ENCODE data around the gene S100P. TPM values are rescaled to one million over a fixed set of nuclear protein-coding genes. Genes with fewer than 3 reads are reported as not detected.

S100P gene
- polyA plus RNA-seq, 1 donor = 5.0 TPM

- Histone ChIP-seq H3K9me3 (ENCODE audit: control insufficient read depth, low read depth, low read length) (no peaks in the 10 kb centered on the region), H3K27ac (ENCODE audit: low read length) (no peak overlapping the region), H3K4me3 (ENCODE audit: low read length) (no peak overlapping the region), H3K27me3 (ENCODE audit: control insufficient read depth, insufficient read depth, low read length) (no peaks in the 10 kb centered on the region), H3K36me3 (ENCODE audit: control insufficient read depth, insufficient read depth, low read length) (no peaks in the 10 kb centered on the region), H3K4me1 (ENCODE audit: control insufficient read depth, insufficient read depth, low read length) (no peaks in the 10 kb centered on the region)
- DNase-seq = no peak
- WGBS (ENCODE audit: insufficient coverage, low lambda C conversion rate) = no CpG with 5 or more reads among the region's 21 CpGs
These were observed 39.0 kb downstream of the S100P start for GRCh38 chr4:6732441-6733357.

DNA sequence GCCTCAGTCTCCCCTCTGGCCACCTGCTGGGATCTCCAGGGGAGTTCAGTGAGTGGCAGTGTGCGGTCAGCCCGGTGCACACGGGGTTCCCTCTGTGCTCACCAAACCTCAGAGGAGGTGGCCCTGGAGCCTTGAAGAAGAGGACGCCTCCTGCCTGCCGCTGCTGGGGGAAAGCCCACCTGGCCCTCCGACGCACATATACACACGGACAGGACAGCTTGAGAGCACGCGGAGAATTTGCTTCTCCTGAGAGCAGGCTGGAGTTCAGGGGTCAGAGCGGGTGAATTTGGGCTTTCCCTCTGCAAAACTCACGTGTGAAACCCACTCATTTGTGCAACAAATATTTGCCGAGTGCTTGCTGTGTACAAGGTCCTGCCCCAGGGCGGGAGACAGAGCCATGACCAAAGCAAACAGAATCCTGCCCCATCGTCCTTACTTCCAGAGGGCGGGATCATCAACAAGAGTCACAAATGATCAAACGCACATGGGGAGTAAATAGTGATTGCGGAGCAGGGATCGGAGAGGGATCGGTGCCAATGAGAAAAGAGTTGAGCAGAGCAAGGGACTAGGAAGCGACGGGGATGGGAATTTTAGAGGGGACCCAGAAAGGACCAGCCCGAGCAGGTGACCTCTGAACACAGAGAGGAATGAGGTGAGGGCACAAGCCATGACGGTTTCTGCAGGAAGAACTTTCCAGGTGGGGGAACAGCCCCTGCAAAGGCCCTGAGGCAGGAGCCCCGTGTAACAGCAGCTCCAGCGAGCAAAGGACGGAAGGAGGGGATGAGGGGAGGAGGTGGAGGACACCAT lies 39.9 kb downstream of the S100P start:
- H3K27ac ChIP-seq (ENCODE audit: low read length) = no peak overlapping the region

GRCh38 chr4:6734165-6734786 lies 40.6 kb downstream of the S100P start:
- H3K36me3 ChIP-seq (ENCODE audit: control insufficient read depth, insufficient read depth, low read length) = no peaks in the 10 kb centered on the region
- no peaks in the 10 kb centered on the region for H3K27me3 ChIP-seq (ENCODE audit: control insufficient read depth, insufficient read depth, low read length)
- no peak overlapping the region for H3K27ac ChIP-seq (ENCODE audit: low read length)
- no peak for DNase-seq
- H3K4me1 ChIP-seq (ENCODE audit: control insufficient read depth, insufficient read depth, low read length) = no peaks in the 10 kb centered on the region
- H3K9me3 ChIP-seq (ENCODE audit: control insufficient read depth, low read depth, low read length) = no peaks in the 10 kb centered on the region
- no CpG with 5 or more reads among the region's 16 CpGs for WGBS (ENCODE audit: insufficient coverage, low lambda C conversion rate)
- H3K4me3 ChIP-seq (ENCODE audit: low read length) = no peak overlapping the region

More for the DNA sequence above, 39.9 kb downstream of the S100P start:
- H3K36me3 ChIP-seq (ENCODE audit: control insufficient read depth, insufficient read depth, low read length) = no peaks in the 10 kb centered on the region
- no peak overlapping the region for H3K4me3 ChIP-seq (ENCODE audit: low read length)
- no peak for DNase-seq
- H3K4me1 ChIP-seq (ENCODE audit: control insufficient read depth, insufficient read depth, low read length) = no peaks in the 10 kb centered on the region
- no peaks in the 10 kb centered on the region for H3K27me3 ChIP-seq (ENCODE audit: control insufficient read depth, insufficient read depth, low read length)
- 30% methylated on average over 4 of the region's 27 CpGs for WGBS (ENCODE audit: insufficient coverage, low lambda C conversion rate)
- H3K9me3 ChIP-seq (ENCODE audit: control insufficient read depth, low read depth, low read length) = no peaks in the 10 kb centered on the region

- Histone ChIP-seq H3K36me3 (ENCODE audit: control insufficient read depth, insufficient read depth, low read length) (no peaks in the 10 kb centered on the region), H3K9me3 (ENCODE audit: control insufficient read depth, low read depth, low read length) (peaks cover 3% of the 10 kb centered on the region), H3K4me1 (ENCODE audit: control insufficient read depth, insufficient read depth, low read length) (no peaks in the 10 kb centered on the region), H3K4me3 (ENCODE audit: low read length) (no peak overlapping the region), H3K27ac (ENCODE audit: low read length) (no peak overlapping the region), H3K27me3 (ENCODE audit: control insufficient read depth, insufficient read depth, low read length) (no peaks in the 10 kb centered on the region)
- 100% methylated on average over 1 of the region's 4 CpGs for WGBS (ENCODE audit: insufficient coverage, low lambda C conversion rate)
- no peak for DNase-seq
These were observed 46.2 kb downstream of the S100P start for GRCh38 chr4:6739920-6740319.

DNA sequence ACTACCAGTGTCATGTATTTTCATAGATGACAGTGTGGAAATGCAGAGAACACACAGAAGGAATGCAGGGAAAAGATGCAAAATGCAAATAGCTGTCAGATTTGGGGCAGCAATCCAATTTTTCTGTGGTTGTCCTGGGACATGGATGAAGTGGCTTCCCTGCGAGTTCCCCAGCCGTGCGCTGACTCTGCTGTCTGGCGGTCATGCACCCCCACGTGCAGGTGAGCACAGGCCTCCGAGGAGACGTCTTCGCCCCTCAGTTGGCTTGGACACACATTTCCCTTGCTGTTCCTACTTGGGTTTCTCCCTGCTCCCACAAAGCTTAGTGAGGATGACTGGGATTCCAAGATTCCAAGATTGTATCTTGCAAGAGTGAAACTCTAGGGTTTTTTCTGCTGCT lies 46.7 kb downstream of the S100P start:
- H3K27me3 ChIP-seq (ENCODE audit: control insufficient read depth, insufficient read depth, low read length) = no peaks in the 10 kb centered on the region
- no peak overlapping the region for H3K27ac ChIP-seq (ENCODE audit: low read length)
- DNase-seq = no peak
- no peaks in the 10 kb centered on the region for H3K36me3 ChIP-seq (ENCODE audit: control insufficient read depth, insufficient read depth, low read length)
- peaks cover 3% of the 10 kb centered on the region for H3K9me3 ChIP-seq (ENCODE audit: control insufficient read depth, low read depth, low read length)
- no peak overlapping the region for H3K4me3 ChIP-seq (ENCODE audit: low read length)
- no CpG with 5 or more reads among the region's 8 CpGs for WGBS (ENCODE audit: insufficient coverage, low lambda C conversion rate)
- no peaks in the 10 kb centered on the region for H3K4me1 ChIP-seq (ENCODE audit: control insufficient read depth, insufficient read depth, low read length)

GRCh38 chr4:6742507-6742906 lies 48.8 kb downstream of the S100P start:
- DNase-seq = no peak
- Histone ChIP-seq H3K4me3 (ENCODE audit: low read length) (no peak overlapping the region), H3K27me3 (ENCODE audit: control insufficient read depth, insufficient read depth, low read length) (no peaks in the 10 kb centered on the region), H3K36me3 (ENCODE audit: control insufficient read depth, insufficient read depth, low read length) (no peaks in the 10 kb centered on the region), H3K27ac (ENCODE audit: low read length) (no peak overlapping the region), H3K4me1 (ENCODE audit: control insufficient read depth, insufficient read depth, low read length) (peaks cover 7% of the 10 kb centered on the region), H3K9me3 (ENCODE audit: control insufficient read depth, low read depth, low read length) (peaks cover 3% of the 10 kb centered on the region)
- 100% methylated on average over 2 of the region's 2 CpGs for WGBS (ENCODE audit: insufficient coverage, low lambda C conversion rate)

GRCh38 chr4:6742989-6743388 lies 49.3 kb downstream of the S100P start:
- Histone ChIP-seq H3K4me3 (ENCODE audit: low read length) (no peak overlapping the region), H3K9me3 (ENCODE audit: control insufficient read depth, low read depth, low read length) (peaks cover 3% of the 10 kb centered on the region), H3K27me3 (ENCODE audit: control insufficient read depth, insufficient read depth, low read length) (no peaks in the 10 kb centered on the region), H3K36me3 (ENCODE audit: control insufficient read depth, insufficient read depth, low read length) (no peaks in the 10 kb centered on the region), H3K27ac (ENCODE audit: low read length) (no peak overlapping the region), H3K4me1 (ENCODE audit: control insufficient read depth, insufficient read depth, low read length) (peaks cover 12% of the 10 kb centered on the region)
- WGBS (ENCODE audit: insufficient coverage, low lambda C conversion rate) = no CpG with 5 or more reads among the region's 11 CpGs
- DNase-seq = no peak

Other genes with a start within 250 kb of the S100P start
- gene PPP2R2C, start 221.3 kb upstream of the S100P start, polyA plus RNA-seq = 3.9 TPM
- 18.2 TPM for gene MAN2B2, start 118.7 kb upstream of the S100P start, polyA plus RNA-seq
- gene MRFAP1, start 53.2 kb upstream of the S100P start, polyA plus RNA-seq = 244 TPM
- 64.1 TPM for gene MRFAP1L1, start 16.0 kb downstream of the S100P start, polyA plus RNA-seq
- 14.8 TPM for gene BLOC1S4, start 22.3 kb downstream of the S100P start, polyA plus RNA-seq
- 23.5 TPM for gene KIAA0232, start 88.8 kb downstream of the S100P start, polyA plus RNA-seq
- 48.9 TPM for gene TBC1D14, start 215.9 kb downstream of the S100P start, polyA plus RNA-seq

Measured in large intestine (tissue), 3 donors.